Liver (tissue), 9 donors: ENCODE measurements around the gene SEMA5A. TPM values are rescaled to one million over a fixed set of nuclear protein-coding genes. Genes with fewer than 3 reads are reported as not detected.

ENCODE experiments used
- DNase-seq: peaks from one replicate; pipeline ENCODE4 v3.0.0-alpha.2; 2017; ENCODE audit warnings: low spot score
- H3K27ac ChIP-seq, 2 donors: one replicate each; pipeline ENCODE4 v1.7.0; 2013; ENCODE audit warnings: inconsistent platforms in 2 of 2, low read length in 2 of 2, control low read depth in 1 of 2, low read depth in 1 of 2, mild to moderate bottlenecking in 1 of 2
- H3K27me3 ChIP-seq, 4 donors: one replicate each; pipeline versions ENCODE4 v1.6.1 to v1.7.0; 2013; ENCODE audit warnings: low read length in 3 of 4, inconsistent platforms in 1 of 4, mild to moderate bottlenecking in 1 of 4, moderate library complexity in 1 of 4; ENCODE audit not compliant: control insufficient read depth in 4 of 4, insufficient read depth in 4 of 4
- H3K36me3 ChIP-seq, 4 donors: one replicate each; pipeline versions ENCODE4 v1.6.1 to v1.7.0; 2013; ENCODE audit warnings: low read length in 3 of 4, mild to moderate bottlenecking in 3 of 4, low read depth in 1 of 4, moderate library complexity in 1 of 4; ENCODE audit not compliant: control insufficient read depth in 4 of 4, insufficient read depth in 3 of 4
- H3K4me1 ChIP-seq, 4 donors: one replicate each; pipeline versions ENCODE4 v1.6.1 to v1.7.0; 2013; ENCODE audit warnings: low read length in 3 of 4, mild to moderate bottlenecking in 3 of 4, moderate library complexity in 1 of 4; ENCODE audit not compliant: control insufficient read depth in 4 of 4, insufficient read depth in 4 of 4
- H3K4me3 ChIP-seq, 3 donors: one replicate each; pipeline versions ENCODE4 v1.6.1 to v1.7.0; 2013; ENCODE audit warnings: low read length in 3 of 3, control low read depth in 1 of 3, low read depth in 1 of 3, mild to moderate bottlenecking in 1 of 3
- H3K9ac ChIP-seq, 2 donors: one replicate each; pipeline ENCODE4 v1.7.0; 2013; ENCODE audit warnings: low read length in 2 of 2, mild to moderate bottlenecking in 2 of 2, moderate library complexity in 2 of 2, control low read depth in 1 of 2, low read depth in 1 of 2
- H3K9me3 ChIP-seq, 4 donors: one replicate each; pipeline versions ENCODE4 v1.6.1 to v1.7.0; 2013; ENCODE audit warnings: low read length in 3 of 4; ENCODE audit not compliant: control insufficient read depth in 4 of 4
- CTCF ChIP-seq: fragments of 150-350 bp; IDR thresholded peaks from 2 replicates; pipeline ENCODE4 v1.5.1; 2017; ENCODE audit warnings: improper control_type of control experiment, low read depth, low read length; ENCODE audit not compliant: missing input control
- EGR1 ChIP-seq, 2 donors: IDR thresholded peaks; 2 replicates each; pipeline ENCODE4 v1.6.1; 2016 to 2018; ENCODE audit warnings: antibody characterized with exemption in 2 of 2, low read depth in 2 of 2
- FOXA2 ChIP-seq: IDR thresholded peaks from 2 replicates; pipeline ENCODE4 v1.6.1; 2016; ENCODE audit warnings: antibody characterized with exemption
- HNF4A ChIP-seq, 2 donors: conservative IDR thresholded peaks; 2 replicates each; pipeline ENCODE4 v1.6.1; 2016; ENCODE audit warnings: antibody characterized with exemption in 2 of 2, mild to moderate bottlenecking in 2 of 2
- HNF4G ChIP-seq: IDR thresholded peaks from 2 replicates; pipeline ENCODE4 v1.6.1; 2016; ENCODE audit warnings: antibody characterized with exemption
- JUND ChIP-seq, 2 donors: IDR thresholded peaks; 2 replicates each; pipeline ENCODE4 v1.6.1; 2016; ENCODE audit warnings: antibody characterized with exemption in 2 of 2
- MAX ChIP-seq: IDR thresholded peaks from 2 replicates; pipeline ENCODE4 v1.6.1; 2016; ENCODE audit warnings: antibody characterized with exemption
- NR2F2 ChIP-seq: IDR thresholded peaks from 2 replicates; pipeline ENCODE4 v1.6.1; 2016; ENCODE audit warnings: antibody characterized with exemption
- RAD21 ChIP-seq, 2 donors: IDR thresholded peaks; 2 replicates each; pipeline ENCODE4 v1.6.1; 2016; ENCODE audit warnings: antibody characterized with exemption in 2 of 2, mild to moderate bottlenecking in 2 of 2
- REST ChIP-seq: IDR thresholded peaks from 2 replicates; pipeline ENCODE4 v1.6.1; 2016; ENCODE audit warnings: antibody characterized with exemption, mild to moderate bottlenecking
- RXRA ChIP-seq, 2 donors: IDR thresholded peaks; 2 replicates each; pipeline ENCODE4 v1.6.1; 2017 to 2018; ENCODE audit warnings: antibody characterized with exemption in 2 of 2, mild to moderate bottlenecking in 1 of 2
- SP1 ChIP-seq: IDR thresholded peaks from 2 replicates; pipeline ENCODE4 v1.6.1; 2018; ENCODE audit warnings: antibody characterized with exemption, mild to moderate bottlenecking
- TAF1 ChIP-seq: conservative IDR thresholded peaks from 2 replicates; pipeline ENCODE4 v1.6.1; 2016; ENCODE audit warnings: antibody characterized with exemption, mild to moderate bottlenecking
- YY1 ChIP-seq: IDR thresholded peaks from 2 replicates; pipeline ENCODE4 v1.6.1; 2016; ENCODE audit warnings: antibody characterized with exemption, mild to moderate bottlenecking
- ZBTB33 ChIP-seq: IDR thresholded peaks from 2 replicates; pipeline ENCODE4 v1.6.1; 2016; ENCODE audit warnings: antibody characterized with exemption
- WGBS: extraction: QIAGEN DNeasy Blood & Tissue Kit; methylation state at CpG from one replicate; pipeline ENCODE4 v1.1.7; 2013; 5-methylcytosine and 5-hydroxymethylcytosine counted together
- polyA plus RNA-seq, 2 donors: library from polyadenylated mRNA; stranded (reverse) in 1 of 2; unstranded in 1 of 2; fragments of 200-250 nt in 1 of 2; fragments of >200 nt in 1 of 2; fragmentation: Nextera tagmentation in 1 of 2; extraction: Ambion mirVana in 1 of 2; gene quantifications; one replicate each; pipeline versions ENCODE4 v1.2.1 to v1.2.3, GENCODE V29; 2013 to 2015
- total RNA-seq, 2 donors: library from RNA; depleted of rRNA; stranded (reverse); fragments of >200 nt; gene quantifications; one replicate each; pipeline ENCODE4 v1.2.3, GENCODE V29; 2014
- donor health status: healthy.
- donor health status: healthy.
- donor health status: healthy.
- donor health status: healthy.
- donor health status: healthy.

SEMA5A gene
- total and polyA plus RNA-seq, 4 donors, result 1.1 to 5.8 (median 3.2) TPM

GRCh38 chr5:9240431-9240830, 305.4 kb downstream of the SEMA5A start:
- no peak for DNase-seq
- Histone ChIP-seq H3K27ac (no peak overlapping the region), H3K9ac (no peak overlapping the region), H3K4me3 (no peak overlapping the region), H3K27me3 (no peaks in the 10 kb centered on the region), H3K36me3 (no peaks in the 10 kb centered on the region), H3K4me1 (no peaks in the 10 kb centered on the region), H3K9me3 (no peaks in the 10 kb centered on the region)
- 84% methylated on average over 2 of the region's 2 CpGs for WGBS
- TF ChIP-seq RAD21 (IDR thresholded peaks at IDR 0.05) (no peak), MAX (no peak), RXRA (IDR thresholded peaks at IDR 0.05) (no peak), FOXA2 (no peak), ZBTB33 (no peak), CTCF (no peak), TAF1 (no peak), SP1 (no peak), HNF4G (no peak), NR2F2 (no peak), JUND (IDR thresholded peaks at IDR 0.05) (no peak), REST (no peak), HNF4A (conservative IDR thresholded peaks at IDR 0.05) (no peak), EGR1 (IDR thresholded peaks at IDR 0.05; ENCODE audit: low read depth in 2 of 2) (no peak)

GRCh38 chr5:9239626-9240025, 306.2 kb downstream of the SEMA5A start:
- 63% methylated on average over 2 of the region's 2 CpGs for WGBS
- Histone ChIP-seq H3K36me3 (no peaks in the 10 kb centered on the region), H3K4me1 (no peaks in the 10 kb centered on the region), H3K4me3 (no peak overlapping the region), H3K27me3 (no peaks in the 10 kb centered on the region), H3K27ac (no peak overlapping the region), H3K9ac (no peak overlapping the region), H3K9me3 (no peaks in the 10 kb centered on the region)
- no peak for TF ChIP-seq CTCF
- TF ChIP-seq YY1, result no peak
- TF ChIP-seq REST, result no peak
- TF ChIP-seq MAX, result no peak
- no peak for TF ChIP-seq HNF4G
- no peak for DNase-seq
